ENCODE data around the gene NTM.
"Not testable (repeated sequence)": the region's sequence is repeated elsewhere in the genome, so short reads cannot be mapped to it uniquely, and the experiment has no call there.

NTM gene

GRCh38 chr11:131464461-131464860 is 94.0 kb downstream of the NTM start:
- DNase-seq = no peak

- no peak for DNase-seq
These were observed 94.6 kb downstream of the NTM start for GRCh38 chr11:131465039-131465438.

- no peak for DNase-seq
These were observed 95.3 kb downstream of the NTM start for GRCh38 chr11:131465746-131466145.

GRCh38 chr11:131467645-131468394 is 97.4 kb downstream of the NTM start:
- no peak for DNase-seq

GRCh38 chr11:131468565-131468964 is 98.2 kb downstream of the NTM start:
- no peak for DNase-seq

- DNase-seq = no peak
These were observed 100.0 kb downstream of the NTM start for GRCh38 chr11:131470216-131470925.

GRCh38 chr11:131471976-131472375 is 101.6 kb downstream of the NTM start:
- no peak for DNase-seq

GRCh38 chr11:131474947-131475346 is 104.5 kb downstream of the NTM start:
- no peak for DNase-seq

- DNase-seq = no peak
These were observed 105.9 kb downstream of the NTM start for GRCh38 chr11:131476266-131476665.

- no peak for DNase-seq
These were observed 107.9 kb downstream of the NTM start for GRCh38 chr11:131478341-131478740.

- DNase-seq = no peak
These were observed 110.9 kb downstream of the NTM start for GRCh38 chr11:131481303-131481702.

- no peak for DNase-seq
These were observed 111.6 kb downstream of the NTM start for GRCh38 chr11:131481971-131482370.

GRCh38 chr11:131483453-131483852 is 113.0 kb downstream of the NTM start:
- DNase-seq = no peak

GRCh38 chr11:131483877-131484276 is 113.5 kb downstream of the NTM start:
- no peak for DNase-seq

- DNase-seq = no peak
These were observed 115.7 kb downstream of the NTM start for GRCh38 chr11:131486100-131486499.

- DNase-seq = no peak
These were observed 116.7 kb downstream of the NTM start for GRCh38 chr11:131486937-131487635.

- DNase-seq = no peak
These were observed 117.8 kb downstream of the NTM start for GRCh38 chr11:131488238-131488637.

- DNase-seq = no peak
These were observed 121.1 kb downstream of the NTM start for GRCh38 chr11:131491503-131491902.

- no peak for DNase-seq
These were observed 125.0 kb downstream of the NTM start for GRCh38 chr11:131495423-131495822.

GRCh38 chr11:131497686-131498085 is 127.3 kb downstream of the NTM start:
- DNase-seq = not testable (repeated sequence)

GRCh38 chr11:131498631-131499160 is 128.3 kb downstream of the NTM start:
- DNase-seq = no peak

- no peak for DNase-seq
These were observed 128.8 kb downstream of the NTM start for GRCh38 chr11:131499199-131499598.

- DNase-seq = no peak
These were observed 132.6 kb downstream of the NTM start for GRCh38 chr11:131503017-131503416.

Measured in CD4-positive, alpha-beta T cell treated with Interleukin-17A for 4 hours (primary cell).